GM20000 (cell line): ENCODE measurements around the gene PTPN14.

Experiments
- DNase-seq: peaks from one replicate; pipeline ENCODE4 v3.0.0; 2012; ENCODE audit warnings: low spot score
- TF ChIP-seq, protein P1 (sequence below): IDR thresholded peaks from 2 replicates; pipeline ENCODE4 v1.5.1; 2012; ENCODE audit warnings: mild to moderate bottlenecking, control low read depth; ENCODE audit errors: extremely low read depth, missing control alignments

Gene PTPN14

DNA sequence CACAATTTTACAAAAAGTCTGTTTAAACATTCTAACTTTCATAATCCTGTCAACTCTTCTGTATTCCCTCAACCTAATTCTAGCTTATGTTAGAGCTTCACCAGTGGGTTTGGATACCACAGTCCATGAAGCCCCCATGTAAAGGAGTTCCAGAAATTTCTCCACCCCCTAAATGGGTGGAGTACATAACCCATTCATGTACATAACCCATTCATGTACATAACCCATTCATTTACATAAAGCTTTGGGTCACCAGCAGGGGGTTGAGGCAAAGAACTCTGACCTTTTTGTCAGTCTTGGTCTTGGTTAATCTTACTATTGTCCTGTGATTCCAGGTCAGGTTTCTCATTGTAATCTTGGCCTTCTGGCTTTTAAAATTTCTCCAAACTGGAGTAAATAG, 208.9 kb downstream of the PTPN14 start:
- DNase-seq: no peak
- TF ChIP-seq, protein P1, sequence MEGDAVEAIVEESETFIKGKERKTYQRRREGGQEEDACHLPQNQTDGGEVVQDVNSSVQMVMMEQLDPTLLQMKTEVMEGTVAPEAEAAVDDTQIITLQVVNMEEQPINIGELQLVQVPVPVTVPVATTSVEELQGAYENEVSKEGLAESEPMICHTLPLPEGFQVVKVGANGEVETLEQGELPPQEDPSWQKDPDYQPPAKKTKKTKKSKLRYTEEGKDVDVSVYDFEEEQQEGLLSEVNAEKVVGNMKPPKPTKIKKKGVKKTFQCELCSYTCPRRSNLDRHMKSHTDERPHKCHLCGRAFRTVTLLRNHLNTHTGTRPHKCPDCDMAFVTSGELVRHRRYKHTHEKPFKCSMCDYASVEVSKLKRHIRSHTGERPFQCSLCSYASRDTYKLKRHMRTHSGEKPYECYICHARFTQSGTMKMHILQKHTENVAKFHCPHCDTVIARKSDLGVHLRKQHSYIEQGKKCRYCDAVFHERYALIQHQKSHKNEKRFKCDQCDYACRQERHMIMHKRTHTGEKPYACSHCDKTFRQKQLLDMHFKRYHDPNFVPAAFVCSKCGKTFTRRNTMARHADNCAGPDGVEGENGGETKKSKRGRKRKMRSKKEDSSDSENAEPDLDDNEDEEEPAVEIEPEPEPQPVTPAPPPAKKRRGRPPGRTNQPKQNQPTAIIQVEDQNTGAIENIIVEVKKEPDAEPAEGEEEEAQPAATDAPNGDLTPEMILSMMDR: no peak

DNA sequence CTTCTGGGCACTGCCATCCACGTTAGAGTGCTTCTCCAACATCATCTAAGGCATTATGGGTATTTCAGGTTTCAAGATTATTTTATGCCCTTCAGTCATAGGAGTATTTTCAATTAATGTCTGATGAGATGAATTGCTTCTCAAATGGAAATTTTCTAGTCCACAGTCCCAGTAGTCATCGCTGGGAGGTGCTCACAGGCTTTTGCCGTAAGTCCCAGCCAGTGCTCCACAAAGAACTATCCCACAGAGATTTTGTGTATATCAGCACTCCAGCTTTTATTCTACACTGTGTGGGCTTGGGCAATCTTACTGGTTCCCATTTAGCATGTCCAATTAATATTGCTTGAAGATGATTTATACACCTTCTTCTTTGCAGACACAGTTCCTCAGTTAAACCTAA, 209.5 kb downstream of the PTPN14 start:
- no peak for DNase-seq
- TF ChIP-seq, protein P1: no peak

DNA sequence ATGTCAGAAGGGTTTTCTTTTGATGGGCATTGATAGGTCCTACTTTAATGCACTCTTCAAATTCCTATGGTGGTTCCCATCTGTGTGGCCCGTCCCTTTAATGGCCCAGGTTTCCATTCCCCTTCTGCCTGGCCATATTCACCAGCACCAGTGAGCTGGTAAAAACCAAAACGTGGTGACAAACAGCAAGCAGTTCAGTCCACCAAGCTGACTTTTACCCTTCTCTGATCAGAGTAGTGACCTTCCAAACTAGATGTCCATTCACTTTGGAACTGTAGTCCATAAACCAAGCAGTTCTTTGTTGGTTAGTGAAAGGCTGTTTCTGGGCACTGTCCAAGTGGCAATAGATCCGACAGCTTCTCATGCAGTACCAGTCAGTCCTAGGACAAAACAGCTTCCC, 209.9 kb downstream of the PTPN14 start:
- DNase-seq: no peak
- TF ChIP-seq, protein P1: no peak

DNA sequence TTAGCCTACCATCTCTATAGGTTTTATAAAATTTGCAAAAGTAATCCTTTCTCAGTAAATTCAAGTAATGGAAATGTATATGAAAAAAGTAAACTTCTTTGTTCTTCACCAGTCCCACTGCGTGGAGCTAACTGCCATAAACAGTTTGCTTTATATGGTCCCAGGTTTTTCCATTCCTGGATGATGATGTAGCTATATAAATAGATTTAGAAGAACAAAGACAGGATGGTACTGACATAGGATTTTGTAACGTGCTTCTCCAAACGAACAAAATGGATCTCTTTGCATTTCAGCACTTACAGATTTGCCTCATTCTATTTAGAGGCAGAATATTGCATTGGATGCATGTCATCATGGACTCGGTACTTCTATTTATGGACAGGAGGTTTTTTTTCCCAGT, 213.2 kb downstream of the PTPN14 start:
- TF ChIP-seq, protein P1: no peak
- no peak for DNase-seq

DNA sequence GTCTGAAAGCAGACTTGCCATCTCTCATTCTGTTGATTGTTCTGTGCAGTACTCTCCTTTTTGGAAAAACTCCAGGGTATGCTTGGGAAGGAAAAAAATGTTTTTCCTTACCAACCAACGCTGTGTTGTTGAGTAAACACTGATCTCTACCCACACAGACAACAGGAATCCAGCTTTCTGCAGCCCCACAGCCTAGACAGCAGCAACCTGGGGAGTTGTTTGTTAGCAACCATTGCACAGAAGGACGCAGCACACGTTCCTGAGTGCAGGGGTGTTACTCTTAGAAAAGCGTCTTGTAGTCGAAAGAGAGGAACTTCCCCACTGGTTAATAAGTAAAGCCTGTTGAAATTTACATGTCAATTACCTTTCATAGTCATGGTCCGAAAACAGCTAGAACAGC, 213.9 kb downstream of the PTPN14 start:
- TF ChIP-seq, protein P1: no peak
- DNase-seq: no peak

DNA sequence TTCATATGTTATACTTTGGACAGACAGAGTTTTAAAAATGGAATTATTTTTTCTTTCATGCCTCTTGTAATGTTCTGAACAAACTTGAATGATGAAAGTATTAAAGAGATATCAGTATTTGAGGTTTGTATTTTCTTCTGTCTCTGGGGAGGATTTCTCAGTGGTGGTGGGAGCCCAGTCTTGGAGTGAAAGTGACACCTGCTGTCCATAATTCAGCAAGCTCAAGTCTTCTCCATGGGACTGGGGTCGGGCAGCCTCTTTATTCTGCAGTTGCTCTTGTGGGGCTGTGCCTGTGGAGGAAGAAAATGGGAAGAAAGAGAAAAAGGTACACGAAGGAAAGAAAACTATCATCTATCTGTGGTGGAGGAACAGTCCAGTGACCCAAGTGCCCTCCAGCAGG, 214.4 kb downstream of the PTPN14 start:
- TF ChIP-seq, protein P1: no peak
- no peak for DNase-seq

DNA sequence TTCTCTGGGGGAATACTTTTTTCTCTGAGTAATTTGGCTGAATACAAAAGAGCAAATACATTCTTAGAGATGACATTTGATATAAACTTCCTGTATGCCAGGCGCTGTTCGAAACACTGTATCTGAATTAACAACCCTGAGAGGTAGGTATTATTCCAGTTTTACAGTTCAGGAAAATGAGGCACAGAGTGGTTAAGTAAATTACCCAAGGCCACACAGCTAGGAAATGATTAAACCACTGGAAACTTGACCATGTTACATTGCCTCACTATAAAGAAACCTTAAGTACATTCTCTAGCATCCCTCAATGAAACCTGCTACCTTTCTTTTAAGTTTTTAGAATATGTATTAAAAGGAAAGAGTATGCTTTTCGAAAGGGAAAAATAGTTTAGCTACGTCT, 215.8 kb downstream of the PTPN14 start:
- DNase-seq: no peak

More for the DNA sequence above, 215.8 kb downstream of the PTPN14 start:
- TF ChIP-seq, protein P1: no peak
